Measurements from ENCODE around the gene RFT1. TPM values are rescaled to one million over a fixed set of nuclear protein-coding genes. Genes with fewer than 3 reads are reported as not detected.
A peak's percentile ranks its signal among the peaks of the same experiment; 100 is the strongest.
"Not testable (repeated sequence)": the region's sequence is repeated elsewhere in the genome, so short reads cannot be mapped to it uniquely, and the experiment has no call there.

RFT1 gene
- polyA plus RNA-seq, 2 donors, result 5.7 to 11.0 TPM

DNA sequence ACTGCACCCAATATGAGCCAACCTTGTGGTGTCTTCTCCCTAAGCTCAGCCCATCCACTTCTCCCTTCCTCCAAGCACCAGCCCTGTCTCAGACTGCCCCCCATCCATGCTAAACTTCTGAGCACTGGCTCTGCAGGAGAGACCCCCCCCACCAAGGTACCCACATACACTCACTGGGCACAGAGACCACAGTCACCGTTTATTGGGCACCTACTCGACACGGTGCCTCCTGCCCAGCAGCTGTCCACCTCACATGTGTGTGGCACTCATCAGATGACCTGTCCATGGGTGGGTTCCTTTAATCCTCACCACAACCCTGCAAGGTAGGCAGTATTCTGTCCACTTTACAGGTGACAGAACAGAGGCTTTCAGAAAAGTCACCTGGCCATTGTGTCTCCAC is 62.1 kb downstream of the RFT1 start:
- no peaks in the 10 kb centered on the region for H3K36me3 ChIP-seq (ENCODE audit: control insufficient read depth in 2 of 2, insufficient read depth in 2 of 2, low read length in 1 of 2)
- H3K27me3 ChIP-seq (ENCODE audit: control insufficient read depth in 1 of 2, insufficient read depth in 2 of 2, low read length in 2 of 2), result no peaks in the 10 kb centered on the region
- H3K4me1 ChIP-seq (ENCODE audit: control insufficient read depth in 2 of 2, insufficient read depth in 2 of 2, low read length in 1 of 2), result peaks cover 0 to 6% of the 10 kb centered on the region in 2 donors
- no peak overlapping the region for H3K27ac ChIP-seq (ENCODE audit: low read depth in 2 of 2, low read length in 1 of 2)
- no peak overlapping the region for H3K4me3 ChIP-seq (ENCODE audit: low read depth in 1 of 2, low read length in 2 of 2)
- 89 to 95% methylated on average over 3 of the region's 3 CpGs for WGBS, 2 donors
- no peaks in the 10 kb centered on the region for H3K9me3 ChIP-seq (ENCODE audit: control insufficient read depth in 2 of 2, insufficient read depth in 1 of 2, low read depth in 1 of 2, low read length in 1 of 2)

DNA sequence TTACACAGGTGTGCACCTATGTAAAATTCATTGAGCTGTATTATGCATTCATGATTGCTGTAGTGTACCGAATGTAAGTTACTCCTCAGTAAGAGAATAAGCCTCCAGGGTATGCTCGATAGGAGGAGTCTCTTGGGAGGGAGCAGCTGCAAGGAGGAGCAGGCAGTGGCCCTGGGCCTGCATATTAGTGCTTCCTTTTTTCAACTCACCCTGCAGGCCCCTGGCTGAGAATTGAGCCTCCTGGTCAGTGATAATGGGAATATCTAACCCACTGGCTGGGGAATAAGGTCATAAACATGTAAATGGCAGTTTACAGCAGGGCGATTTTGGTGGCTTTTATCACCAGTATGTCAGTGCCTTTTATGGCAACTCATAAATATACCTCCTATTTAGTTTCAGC is 62.7 kb downstream of the RFT1 start:
- no peaks in the 10 kb centered on the region for H3K9me3 ChIP-seq (ENCODE audit: control insufficient read depth in 2 of 2, insufficient read depth in 1 of 2, low read depth in 1 of 2, low read length in 1 of 2)
- WGBS, 2 donors, result 72% methylated on average over 3 of the region's 3 CpGs
- no peak overlapping the region for H3K4me3 ChIP-seq (ENCODE audit: low read depth in 1 of 2, low read length in 2 of 2)
- peaks cover 0 to 5% of the 10 kb centered on the region in 2 donors for H3K4me1 ChIP-seq (ENCODE audit: control insufficient read depth in 2 of 2, insufficient read depth in 2 of 2, low read length in 1 of 2)
- H3K27ac ChIP-seq (ENCODE audit: low read depth in 2 of 2, low read length in 1 of 2), result no peak overlapping the region
- no peaks in the 10 kb centered on the region for H3K27me3 ChIP-seq (ENCODE audit: control insufficient read depth in 1 of 2, insufficient read depth in 2 of 2, low read length in 2 of 2)
- no peaks in the 10 kb centered on the region for H3K36me3 ChIP-seq (ENCODE audit: control insufficient read depth in 2 of 2, insufficient read depth in 2 of 2, low read length in 1 of 2)

DNA sequence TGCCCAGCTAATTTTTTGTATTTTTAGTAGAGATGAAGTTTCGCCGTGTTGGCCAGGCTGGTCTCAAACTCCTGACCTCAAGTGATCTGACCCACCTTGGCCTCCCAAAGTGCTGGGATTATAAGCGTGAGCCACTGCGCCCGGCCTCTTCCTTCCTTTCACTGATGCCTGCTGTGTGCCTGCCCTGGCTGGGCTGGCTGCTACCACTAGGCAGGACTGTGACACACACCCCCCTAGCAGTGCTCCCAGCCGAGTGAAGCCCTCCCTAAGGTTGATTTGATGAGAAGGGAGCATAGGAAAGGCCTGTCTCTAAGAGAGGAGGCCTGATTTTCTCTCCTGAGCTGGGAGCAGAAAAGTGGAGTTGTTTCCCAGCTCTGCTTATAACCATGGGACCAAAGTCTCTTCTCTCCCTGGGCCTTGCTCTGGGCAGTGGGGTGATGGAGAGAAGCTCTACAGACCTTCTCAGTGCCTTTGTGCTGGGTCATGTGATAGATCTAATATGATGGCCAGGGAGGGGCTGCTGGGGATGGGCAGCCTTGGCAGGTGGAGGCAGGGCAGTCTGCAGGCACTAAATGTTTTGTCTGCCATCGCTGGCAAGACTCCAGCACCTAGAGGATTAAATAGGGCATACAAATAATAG is 64.3 kb downstream of the RFT1 start:
- WGBS, 2 donors, result 85 to 87% methylated on average over 7 of the region's 7 CpGs
- no peaks in the 10 kb centered on the region for H3K4me1 ChIP-seq (ENCODE audit: control insufficient read depth in 2 of 2, insufficient read depth in 2 of 2, low read length in 1 of 2)
- H3K36me3 ChIP-seq (ENCODE audit: control insufficient read depth in 2 of 2, insufficient read depth in 2 of 2, low read length in 1 of 2), result no peaks in the 10 kb centered on the region

DNA sequence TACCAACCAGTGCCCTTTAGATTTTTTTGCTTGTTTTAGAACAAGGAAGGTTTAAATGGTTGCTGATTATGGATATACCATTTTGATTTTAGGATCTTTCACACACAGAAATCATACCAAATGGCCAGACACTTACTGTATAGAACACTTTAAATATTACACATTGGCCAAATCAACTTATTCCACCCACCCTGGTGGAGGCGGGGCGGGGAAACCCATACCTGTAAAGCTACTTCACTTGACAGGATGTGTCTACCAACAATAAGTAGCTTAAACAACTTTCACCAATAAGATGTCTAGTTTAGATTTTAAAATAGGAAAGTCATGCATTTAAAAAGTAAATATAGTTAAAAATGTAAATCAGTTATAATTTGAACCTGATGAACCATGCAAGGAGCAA is 67.3 kb downstream of the RFT1 start:
- Histone ChIP-seq H3K9me3 (ENCODE audit: control insufficient read depth in 2 of 2, insufficient read depth in 1 of 2, low read depth in 1 of 2, low read length in 1 of 2) (no peaks in the 10 kb centered on the region), H3K27ac (ENCODE audit: low read depth in 2 of 2, low read length in 1 of 2) (no peak overlapping the region), H3K27me3 (ENCODE audit: control insufficient read depth in 1 of 2, insufficient read depth in 2 of 2, low read length in 2 of 2) (no peaks in the 10 kb centered on the region), H3K36me3 (ENCODE audit: control insufficient read depth in 2 of 2, insufficient read depth in 2 of 2, low read length in 1 of 2) (no peaks in the 10 kb centered on the region), H3K4me3 (ENCODE audit: low read depth in 1 of 2, low read length in 2 of 2) (no peak overlapping the region), H3K4me1 (ENCODE audit: control insufficient read depth in 2 of 2, insufficient read depth in 2 of 2, low read length in 1 of 2) (no peaks in the 10 kb centered on the region)
- 87 to 90% methylated on average over 2 of the region's 2 CpGs for WGBS, 2 donors

More for the DNA sequence above, 64.3 kb downstream of the RFT1 start:
- Histone ChIP-seq H3K9me3 (ENCODE audit: control insufficient read depth in 2 of 2, insufficient read depth in 1 of 2, low read depth in 1 of 2, low read length in 1 of 2) (no peaks in the 10 kb centered on the region), H3K27ac (ENCODE audit: low read depth in 2 of 2, low read length in 1 of 2) (no peak overlapping the region), H3K4me3 (ENCODE audit: low read depth in 1 of 2, low read length in 2 of 2) (no peak overlapping the region), H3K27me3 (ENCODE audit: control insufficient read depth in 1 of 2, insufficient read depth in 2 of 2, low read length in 2 of 2) (no peaks in the 10 kb centered on the region)

DNA sequence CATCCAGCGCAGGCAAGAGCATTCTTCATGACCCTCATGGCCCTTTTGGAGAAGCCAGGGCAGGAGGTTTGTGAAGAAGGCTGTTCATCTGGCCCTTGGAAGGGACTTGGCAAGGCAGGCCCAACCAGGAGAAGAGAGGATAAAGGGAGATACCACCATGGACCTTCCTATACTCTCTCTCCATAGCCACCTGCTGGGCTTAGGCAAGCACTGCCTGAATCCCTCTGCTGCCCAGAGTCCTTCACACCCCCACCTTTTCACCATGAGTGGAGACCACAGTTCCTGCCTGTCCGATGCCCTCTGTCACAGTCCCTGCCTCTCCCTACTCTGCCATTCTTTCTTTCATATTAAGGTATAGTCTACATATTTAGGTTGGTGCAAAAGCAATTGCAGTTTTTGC is 73.8 kb downstream of the RFT1 start:
- H3K4me3 ChIP-seq (ENCODE audit: low read depth in 1 of 2, low read length in 2 of 2), result no peak overlapping the region
- no peaks in the 10 kb centered on the region for H3K27me3 ChIP-seq (ENCODE audit: control insufficient read depth in 1 of 2, insufficient read depth in 2 of 2, low read length in 2 of 2)
- 90 to 96% methylated on average over 2 of the region's 2 CpGs for WGBS, 2 donors
- no peak overlapping the region for H3K27ac ChIP-seq (ENCODE audit: low read depth in 2 of 2, low read length in 1 of 2)
- H3K9me3 ChIP-seq (ENCODE audit: control insufficient read depth in 2 of 2, insufficient read depth in 1 of 2, low read depth in 1 of 2, low read length in 1 of 2), result no peaks in the 10 kb centered on the region
- H3K4me1 ChIP-seq (ENCODE audit: control insufficient read depth in 2 of 2, insufficient read depth in 2 of 2, low read length in 1 of 2), result peaks cover 0 to 2% of the 10 kb centered on the region in 2 donors
- no peaks in the 10 kb centered on the region for H3K36me3 ChIP-seq (ENCODE audit: control insufficient read depth in 2 of 2, insufficient read depth in 2 of 2, low read length in 1 of 2)

DNA sequence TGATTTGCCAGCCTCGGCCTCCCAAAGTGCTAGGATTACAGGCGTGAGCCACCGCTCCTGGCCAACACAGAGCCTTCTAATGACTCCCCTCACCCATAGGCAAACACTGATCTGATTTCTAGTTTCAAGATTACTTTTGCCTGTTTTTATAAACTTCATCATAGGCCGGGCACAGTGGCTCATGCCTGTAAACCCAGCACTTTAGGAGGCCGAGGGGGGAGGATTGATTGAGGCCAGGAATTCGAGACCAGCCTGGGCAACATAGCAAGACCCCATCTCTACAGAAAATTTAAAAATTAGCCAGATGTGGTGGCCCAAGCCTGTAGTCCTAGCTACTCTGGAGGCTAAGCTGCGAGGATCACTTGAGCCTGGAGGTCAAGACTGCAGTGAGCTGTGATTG is 76.0 kb downstream of the RFT1 start:
- H3K36me3 ChIP-seq (ENCODE audit: control insufficient read depth in 2 of 2, insufficient read depth in 2 of 2, low read length in 1 of 2); H3K4me3 ChIP-seq (ENCODE audit: low read depth in 1 of 2, low read length in 2 of 2); H3K27ac ChIP-seq (ENCODE audit: low read depth in 2 of 2, low read length in 1 of 2); H3K27me3 ChIP-seq (ENCODE audit: control insufficient read depth in 1 of 2, insufficient read depth in 2 of 2, low read length in 2 of 2); H3K9me3 ChIP-seq (ENCODE audit: control insufficient read depth in 2 of 2, insufficient read depth in 1 of 2, low read depth in 1 of 2, low read length in 1 of 2); H3K4me1 ChIP-seq (ENCODE audit: control insufficient read depth in 2 of 2, insufficient read depth in 2 of 2, low read length in 1 of 2): not testable (repeated sequence)
- 77 to 81% methylated on average over 7 of the region's 7 CpGs for WGBS, 2 donors

DNA sequence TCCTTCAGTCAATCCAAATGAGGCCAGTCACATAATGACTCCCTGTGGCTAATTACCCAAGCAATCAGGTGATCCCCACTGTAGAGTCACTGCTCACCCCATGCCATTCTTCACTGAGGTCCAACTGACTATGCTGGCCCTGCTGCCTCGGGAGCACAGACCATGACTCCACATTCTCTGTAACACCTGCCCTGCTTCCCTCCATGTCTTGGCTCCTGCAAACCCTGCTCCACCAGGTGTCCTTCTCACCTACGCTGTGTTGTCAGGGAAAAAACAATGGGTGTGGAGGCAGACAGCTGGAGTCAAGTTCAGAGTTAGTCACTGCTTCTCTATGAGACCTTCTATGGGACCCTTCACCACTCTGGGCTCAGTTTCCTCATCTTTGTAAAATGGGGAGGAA is 78.3 kb downstream of the RFT1 start:
- H3K36me3 ChIP-seq (ENCODE audit: control insufficient read depth in 2 of 2, insufficient read depth in 2 of 2, low read length in 1 of 2), result no peaks in the 10 kb centered on the region
- no peak overlapping the region for H3K4me3 ChIP-seq (ENCODE audit: low read depth in 1 of 2, low read length in 2 of 2)
- no peak overlapping the region for H3K27ac ChIP-seq (ENCODE audit: low read depth in 2 of 2, low read length in 1 of 2)
- H3K9me3 ChIP-seq (ENCODE audit: control insufficient read depth in 2 of 2, insufficient read depth in 1 of 2, low read depth in 1 of 2, low read length in 1 of 2), result no peaks in the 10 kb centered on the region
- no peaks in the 10 kb centered on the region for H3K27me3 ChIP-seq (ENCODE audit: control insufficient read depth in 1 of 2, insufficient read depth in 2 of 2, low read length in 2 of 2)
- 64 to 72% methylated on average over 2 of the region's 2 CpGs for WGBS, 2 donors
- H3K4me1 ChIP-seq (ENCODE audit: control insufficient read depth in 2 of 2, insufficient read depth in 2 of 2, low read length in 1 of 2), result peaks cover 0 to 2% of the 10 kb centered on the region in 2 donors

DNA sequence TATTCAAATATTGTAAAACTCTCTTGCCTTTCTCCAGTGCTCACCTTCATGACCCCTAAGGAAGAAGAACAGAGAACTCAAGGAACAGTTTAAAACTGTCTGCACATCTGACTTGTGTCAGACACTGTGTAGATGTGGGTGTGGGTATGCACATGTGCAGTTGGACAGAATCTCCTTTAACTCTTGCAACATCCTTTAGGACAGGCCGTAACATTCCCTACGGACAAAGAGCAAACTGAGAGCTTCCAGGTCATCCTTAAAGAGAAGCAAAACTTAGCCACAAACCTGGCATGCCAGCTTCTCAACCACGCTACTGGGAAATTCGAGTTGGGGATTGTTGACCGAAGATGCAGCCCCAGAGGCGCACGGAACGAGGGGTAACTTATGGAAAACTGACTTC is 80.2 kb downstream of the RFT1 start:
- Histone ChIP-seq H3K9me3 (ENCODE audit: control insufficient read depth in 2 of 2, insufficient read depth in 1 of 2, low read depth in 1 of 2, low read length in 1 of 2) (no peaks in the 10 kb centered on the region), H3K4me1 (ENCODE audit: control insufficient read depth in 2 of 2, insufficient read depth in 2 of 2, low read length in 1 of 2) (peaks cover 0 to 2% of the 10 kb centered on the region in 2 donors), H3K27ac (ENCODE audit: low read depth in 2 of 2, low read length in 1 of 2) (no peak overlapping the region), H3K27me3 (ENCODE audit: control insufficient read depth in 1 of 2, insufficient read depth in 2 of 2, low read length in 2 of 2) (no peaks in the 10 kb centered on the region), H3K4me3 (ENCODE audit: low read depth in 1 of 2, low read length in 2 of 2) (no peak overlapping the region), H3K36me3 (ENCODE audit: control insufficient read depth in 2 of 2, insufficient read depth in 2 of 2, low read length in 1 of 2) (no peaks in the 10 kb centered on the region)
- WGBS, 2 donors, result 84 to 85% methylated on average over 8 of the region's 8 CpGs

DNA sequence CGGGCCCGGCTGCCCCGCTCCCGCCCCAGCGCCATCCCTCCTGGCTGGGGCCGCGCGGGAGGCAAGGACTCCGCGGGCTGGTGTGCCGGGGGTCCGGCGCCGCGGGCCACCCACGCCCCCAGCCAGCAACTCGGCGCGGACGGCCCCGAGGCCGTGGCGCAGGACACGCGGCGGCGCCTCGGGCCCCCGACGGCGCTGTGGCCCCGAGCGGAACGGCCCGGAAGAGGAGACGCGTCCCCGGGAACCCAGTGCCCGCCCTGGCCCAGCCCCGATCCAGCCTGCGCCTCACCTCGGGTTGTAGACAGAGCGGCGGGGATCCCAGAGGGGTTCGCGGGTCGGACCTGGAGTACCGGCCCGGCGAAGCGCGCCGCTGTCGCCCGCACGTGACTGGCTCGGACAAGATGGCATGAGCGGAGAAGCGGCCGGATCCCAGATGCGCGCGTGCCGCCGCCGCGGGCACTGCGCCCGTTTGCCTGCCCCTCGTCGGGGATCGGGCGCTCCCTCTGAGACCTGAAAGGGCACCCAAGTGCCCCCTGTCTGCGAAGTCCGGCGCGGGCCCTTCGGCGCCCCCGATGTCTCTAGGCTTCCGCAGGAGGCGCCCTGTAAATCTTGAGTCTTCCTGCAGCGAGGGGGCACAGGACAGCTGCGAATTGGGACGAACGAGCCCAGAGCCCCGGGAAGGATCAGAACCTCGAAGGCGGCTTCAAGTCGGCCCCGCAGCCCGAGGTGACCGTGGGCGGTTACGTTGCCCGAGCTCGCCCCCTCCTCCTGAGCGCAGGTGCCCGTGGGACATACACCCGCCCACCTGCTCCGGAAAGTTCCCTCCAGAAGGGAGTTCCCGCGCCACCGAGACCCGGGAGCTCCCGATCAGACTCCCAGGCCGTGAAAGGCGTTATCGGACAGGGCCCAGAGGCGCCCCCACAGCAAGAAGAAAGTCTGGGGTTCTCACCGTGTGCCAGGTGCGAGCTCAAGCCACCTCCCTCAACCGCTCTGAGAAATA is 83.8 kb downstream of the RFT1 start:
- Histone ChIP-seq H3K36me3 (ENCODE audit: control insufficient read depth in 2 of 2, insufficient read depth in 2 of 2, low read length in 1 of 2) (no peaks in the 10 kb centered on the region), H3K4me3 (ENCODE audit: low read depth in 1 of 2, low read length in 2 of 2) (peak overlapping the region; percentile 75 to 98), H3K27ac (ENCODE audit: low read depth in 2 of 2, low read length in 1 of 2) (peak overlapping the region; percentile 95 to 97), H3K9me3 (ENCODE audit: control insufficient read depth in 2 of 2, insufficient read depth in 1 of 2, low read depth in 1 of 2, low read length in 1 of 2) (no peaks in the 10 kb centered on the region), H3K4me1 (ENCODE audit: control insufficient read depth in 2 of 2, insufficient read depth in 2 of 2, low read length in 1 of 2) (no peaks in the 10 kb centered on the region), H3K27me3 (ENCODE audit: control insufficient read depth in 1 of 2, insufficient read depth in 2 of 2, low read length in 2 of 2) (no peaks in the 10 kb centered on the region)
- 3% methylated on average over 94 to 113 of the region's 113 CpGs for WGBS, 2 donors

Measured in esophagus (tissue), 2 donors.